Esophagus mucosa (tissue), 1 donor: ENCODE measurements around the gene GPT2. TPM values are rescaled to one million over a fixed set of nuclear protein-coding genes. Genes with fewer than 3 reads are reported as not detected.

Experiments used
- ATAC-seq: fragments of 200-7000 bp; cut with Tn5 transposase; one replicate; pipeline ENCODE4 v1.9.1; 2020
- total RNA-seq: library from RNA; stranded (reverse); gene quantifications from one replicate; pipeline ENCODE4 v1.2.4, GENCODE V29; 2023
- donor health status: DM: yes; HTN: yes; CAD: no.

The GPT2 gene
- total RNA-seq, 1 donor from 2014 or later, result 92.0 TPM

GRCh38 chr16:46898006-46898405 lies 13.8 kb downstream of the GPT2 start:
- no peak for ATAC-seq

GRCh38 chr16:46899443-46900143 lies 15.4 kb downstream of the GPT2 start:
- ATAC-seq, result peak; percentile 25

GRCh38 chr16:46900455-46901235 lies 16.5 kb downstream of the GPT2 start:
- peak; percentile 90 for ATAC-seq

- ATAC-seq, result no peak
Observed at GRCh38 chr16:46901709-46902108, 17.5 kb downstream of the GPT2 start.

- ATAC-seq, result peak; percentile 64
Observed at GRCh38 chr16:46903255-46903905, 19.2 kb downstream of the GPT2 start.

GRCh38 chr16:46904471-46904870 lies 20.3 kb downstream of the GPT2 start:
- no peak for ATAC-seq

- ATAC-seq, result no peak
Observed at GRCh38 chr16:46906360-46907060, 22.3 kb downstream of the GPT2 start.

- no peak for ATAC-seq
Observed at GRCh38 chr16:46907061-46907774, 23.1 kb downstream of the GPT2 start.

GRCh38 chr16:46908540-46909372 lies 24.6 kb downstream of the GPT2 start:
- ATAC-seq, result peak; percentile 19

- ATAC-seq, result no peak
Observed at GRCh38 chr16:46911038-46911437, 26.9 kb downstream of the GPT2 start.

GRCh38 chr16:46911650-46912049 lies 27.5 kb downstream of the GPT2 start:
- no peak for ATAC-seq

GRCh38 chr16:46914556-46915201 lies 30.5 kb downstream of the GPT2 start:
- no peak for ATAC-seq

GRCh38 chr16:46915483-46916025 lies 31.4 kb downstream of the GPT2 start:
- peak; percentile 4 for ATAC-seq

GRCh38 chr16:46916980-46917379 lies 32.8 kb downstream of the GPT2 start:
- no peak for ATAC-seq

- ATAC-seq, result no peak
Observed at GRCh38 chr16:46918400-46918799, 34.2 kb downstream of the GPT2 start.

GRCh38 chr16:46918905-46919792 lies 35.0 kb downstream of the GPT2 start:
- ATAC-seq, result peak; percentile 13

- peak; percentile 80 for ATAC-seq
Observed at GRCh38 chr16:46920402-46921068, 36.4 kb downstream of the GPT2 start.

GRCh38 chr16:46922239-46922638 lies 38.1 kb downstream of the GPT2 start:
- ATAC-seq, result peak; percentile 28
